ENCODE results near the gene PREB. TPM values are rescaled to one million over a fixed set of nuclear protein-coding genes. Genes with fewer than 3 reads are reported as not detected.

PREB gene
- total RNA-seq, 2 donors from 2014 or later: 42.7 to 72.1 TPM

DNA sequence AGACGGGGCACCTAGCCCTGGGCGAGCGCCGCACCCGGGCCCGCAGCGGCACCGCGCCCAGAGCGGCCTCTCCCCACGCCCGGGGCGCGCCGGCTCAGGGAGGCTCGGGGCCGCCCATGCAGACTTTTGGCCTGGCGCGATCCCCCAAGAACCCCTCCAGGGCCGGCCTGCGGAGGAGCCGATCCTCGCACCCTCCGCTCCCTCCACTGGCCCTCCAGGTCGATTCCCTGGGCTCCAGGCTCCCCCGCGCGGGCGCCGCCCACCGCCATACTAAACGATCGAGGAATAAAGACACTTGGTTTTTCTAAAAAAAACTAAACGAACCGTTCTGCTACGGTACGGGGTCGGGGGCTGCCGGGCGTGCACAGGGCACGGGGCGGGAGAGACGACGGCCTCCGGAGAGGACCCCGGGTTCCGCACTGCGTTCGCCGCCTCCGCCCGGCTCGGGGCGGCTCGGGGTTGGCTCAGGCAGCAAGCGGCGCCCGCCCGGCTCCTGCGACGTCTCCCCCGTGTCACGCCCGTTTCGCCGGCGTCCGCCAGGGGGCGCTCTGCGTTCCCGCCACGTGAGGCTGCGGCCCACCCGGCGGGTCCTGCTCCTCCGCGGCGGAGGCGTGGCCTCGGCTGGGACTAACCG, 48.2 kb downstream of the PREB start:
- TF ChIP-seq, protein P1, sequence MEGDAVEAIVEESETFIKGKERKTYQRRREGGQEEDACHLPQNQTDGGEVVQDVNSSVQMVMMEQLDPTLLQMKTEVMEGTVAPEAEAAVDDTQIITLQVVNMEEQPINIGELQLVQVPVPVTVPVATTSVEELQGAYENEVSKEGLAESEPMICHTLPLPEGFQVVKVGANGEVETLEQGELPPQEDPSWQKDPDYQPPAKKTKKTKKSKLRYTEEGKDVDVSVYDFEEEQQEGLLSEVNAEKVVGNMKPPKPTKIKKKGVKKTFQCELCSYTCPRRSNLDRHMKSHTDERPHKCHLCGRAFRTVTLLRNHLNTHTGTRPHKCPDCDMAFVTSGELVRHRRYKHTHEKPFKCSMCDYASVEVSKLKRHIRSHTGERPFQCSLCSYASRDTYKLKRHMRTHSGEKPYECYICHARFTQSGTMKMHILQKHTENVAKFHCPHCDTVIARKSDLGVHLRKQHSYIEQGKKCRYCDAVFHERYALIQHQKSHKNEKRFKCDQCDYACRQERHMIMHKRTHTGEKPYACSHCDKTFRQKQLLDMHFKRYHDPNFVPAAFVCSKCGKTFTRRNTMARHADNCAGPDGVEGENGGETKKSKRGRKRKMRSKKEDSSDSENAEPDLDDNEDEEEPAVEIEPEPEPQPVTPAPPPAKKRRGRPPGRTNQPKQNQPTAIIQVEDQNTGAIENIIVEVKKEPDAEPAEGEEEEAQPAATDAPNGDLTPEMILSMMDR (IDR thresholded peaks at IDR 0.05): peak; percentile 84
- Histone ChIP-seq H3K27me3 (no peaks in the 10 kb centered on the region), H3K9me3 (no peaks in the 10 kb centered on the region), H3K27ac (peak overlapping the region; percentile 91), H3K4me3 (peak overlapping the region; percentile 75), H3K36me3 (no peaks in the 10 kb centered on the region), H3K4me1 (peaks cover 15% of the 10 kb centered on the region), H3K9ac (ENCODE audit: low read depth in 2 of 2, low read length in 2 of 2) (peak overlapping the region; percentile 77 to 84)
- intact Hi-C loops (cut with DNase I): loop anchor here (10.0 kb wide), 1 partner anchor 51 kb away; the partner anchor contains the start of gene TMEM214
- DNase-seq: peak; percentile 96

DNA sequence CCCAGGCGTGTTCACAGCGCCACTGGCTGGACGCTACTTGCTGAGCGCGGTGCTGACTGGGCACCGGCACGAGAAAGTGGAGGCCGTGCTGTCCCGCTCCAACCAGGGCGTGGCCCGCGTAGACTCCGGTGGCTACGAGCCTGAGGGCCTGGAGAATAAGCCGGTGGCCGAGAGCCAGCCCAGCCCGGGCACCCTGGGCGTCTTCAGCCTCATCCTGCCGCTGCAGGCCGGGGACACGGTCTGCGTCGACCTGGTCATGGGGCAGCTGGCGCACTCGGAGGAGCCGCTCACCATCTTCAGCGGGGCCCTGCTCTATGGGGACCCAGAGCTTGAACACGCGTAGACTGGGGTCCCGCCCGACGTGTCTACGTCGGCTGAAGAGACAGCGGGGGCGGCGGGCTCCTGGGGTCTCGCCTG, 48.8 kb downstream of the PREB start:
- peak overlapping the region; percentile 77 to 84 for H3K9ac ChIP-seq (ENCODE audit: low read depth in 2 of 2, low read length in 2 of 2)
- H3K36me3 ChIP-seq: no peaks in the 10 kb centered on the region
- peak overlapping the region; percentile 91 for H3K27ac ChIP-seq
- DNase-seq: peak; percentile 81
- H3K4me3 ChIP-seq: peak overlapping the region; percentile 75
- TF ChIP-seq, protein P1 (IDR thresholded peaks at IDR 0.05): peak; percentile 21
- peaks cover 15% of the 10 kb centered on the region for H3K4me1 ChIP-seq
- no peaks in the 10 kb centered on the region for H3K27me3 ChIP-seq
- H3K9me3 ChIP-seq: no peaks in the 10 kb centered on the region
- intact Hi-C loops (cut with DNase I): loop anchor here (2.0 to 10.0 kb wide), 2 partner anchors 51 to 123 kb away; partner anchors contain the start of gene TMEM214

DNA sequence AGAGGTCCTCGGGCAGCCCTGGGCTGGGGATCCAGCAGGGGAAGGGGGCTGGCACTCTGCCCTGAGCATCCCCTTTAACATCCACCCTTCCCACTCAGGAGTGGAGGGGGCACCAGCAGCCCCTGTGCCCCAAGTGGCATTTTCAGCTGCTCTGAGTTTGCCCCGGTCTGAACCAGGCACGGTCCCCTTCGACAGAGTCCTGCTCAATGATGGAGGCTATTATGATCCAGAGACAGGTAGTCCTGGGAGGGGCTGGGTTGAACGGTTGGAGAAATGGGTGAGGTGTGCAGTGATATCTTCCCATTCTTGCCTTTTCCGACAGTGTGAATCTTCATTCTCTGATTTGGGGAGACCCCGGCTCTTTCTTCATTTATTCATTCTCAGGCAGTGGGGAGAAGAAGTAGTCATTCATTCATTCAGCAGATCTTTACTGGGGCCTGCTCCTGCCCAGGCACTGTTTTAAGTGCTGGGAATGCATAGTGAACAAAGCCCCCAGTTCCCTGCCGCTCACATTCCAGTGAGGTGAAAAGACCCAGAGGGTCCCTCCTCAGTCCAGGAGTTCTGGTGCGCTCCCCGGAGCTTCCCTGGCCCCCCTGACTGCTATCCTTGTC, 49.3 kb downstream of the PREB start:
- no peak for DNase-seq
- peaks cover 15% of the 10 kb centered on the region for H3K4me1 ChIP-seq
- no peaks in the 10 kb centered on the region for H3K27me3 ChIP-seq
- TF ChIP-seq, protein P1 (IDR thresholded peaks at IDR 0.05): no peak
- peak overlapping the region; percentile 91 for H3K27ac ChIP-seq
- peak overlapping the region; percentile 75 for H3K4me3 ChIP-seq
- H3K36me3 ChIP-seq: no peaks in the 10 kb centered on the region
- H3K9ac ChIP-seq (ENCODE audit: low read depth in 2 of 2, low read length in 2 of 2): peak overlapping the region; percentile 77 to 84
- intact Hi-C loops (cut with DNase I): loop anchor here (2.0 to 10.0 kb wide), 2 partner anchors 50 to 122 kb away; partner anchors contain the start of gene TMEM214
- no peaks in the 10 kb centered on the region for H3K9me3 ChIP-seq

DNA sequence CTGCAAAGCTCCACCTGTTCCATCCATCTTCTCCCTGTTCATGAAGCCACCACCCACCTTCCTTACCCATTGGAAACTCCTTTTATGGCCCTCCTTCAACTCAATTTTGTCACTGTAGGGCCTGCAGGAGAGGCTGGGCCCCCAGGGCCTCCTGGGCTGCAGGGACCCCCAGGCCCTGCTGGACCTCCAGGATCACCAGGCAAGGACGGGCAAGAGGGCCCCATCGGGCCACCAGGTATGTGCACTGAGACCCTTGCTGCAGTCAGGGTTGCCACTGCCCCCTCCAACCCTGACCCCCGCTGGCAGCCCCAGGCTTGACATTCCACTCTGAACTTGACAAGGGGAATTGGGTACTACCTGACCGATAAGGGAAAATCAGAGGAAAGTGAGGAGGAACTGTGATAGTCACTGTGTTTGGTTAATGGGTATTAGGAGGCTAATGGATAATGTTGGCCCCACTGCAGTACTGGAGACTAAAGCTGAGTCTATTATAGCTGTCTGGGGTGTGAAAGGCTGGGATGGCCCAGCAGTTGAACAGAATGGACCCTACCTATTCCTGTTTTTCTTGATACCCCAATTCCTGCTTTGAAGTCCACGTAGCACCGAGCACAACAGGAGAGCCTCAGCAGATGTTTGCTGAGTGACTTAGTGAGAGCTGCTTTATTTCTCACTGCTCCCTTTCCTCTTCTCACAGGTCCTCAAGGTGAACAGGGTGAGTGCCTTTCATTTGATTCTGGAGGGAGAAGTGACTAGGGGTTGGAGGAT, 50.0 kb downstream of the PREB start:
- Histone ChIP-seq H3K36me3 (no peaks in the 10 kb centered on the region), H3K9me3 (no peaks in the 10 kb centered on the region), H3K4me3 (no peak overlapping the region), H3K4me1 (peaks cover 15% of the 10 kb centered on the region), H3K27me3 (no peaks in the 10 kb centered on the region), H3K9ac (ENCODE audit: low read depth in 2 of 2, low read length in 2 of 2) (no peak overlapping the region), H3K27ac (no peak overlapping the region)
- intact Hi-C loops (cut with DNase I): loop anchor here (2.0 to 10.0 kb wide), 2 partner anchors 50 to 122 kb away; partner anchors contain the start of gene TMEM214
- TF ChIP-seq, protein P1 (IDR thresholded peaks at IDR 0.05): no peak
- no peak for DNase-seq

Measured in colonic mucosa (tissue), 4 donors.